ENCODE data around the gene HES4. TPM values are rescaled to one million over a fixed set of nuclear protein-coding genes. Genes with fewer than 3 reads are reported as not detected.

The HES4 gene
- total and polyA plus RNA-seq, 2 of the 13 experiments (the other 11 are each of a cell fraction or from before 2014, with no cell fraction given): 8.8 to 10.6 TPM

DNA sequence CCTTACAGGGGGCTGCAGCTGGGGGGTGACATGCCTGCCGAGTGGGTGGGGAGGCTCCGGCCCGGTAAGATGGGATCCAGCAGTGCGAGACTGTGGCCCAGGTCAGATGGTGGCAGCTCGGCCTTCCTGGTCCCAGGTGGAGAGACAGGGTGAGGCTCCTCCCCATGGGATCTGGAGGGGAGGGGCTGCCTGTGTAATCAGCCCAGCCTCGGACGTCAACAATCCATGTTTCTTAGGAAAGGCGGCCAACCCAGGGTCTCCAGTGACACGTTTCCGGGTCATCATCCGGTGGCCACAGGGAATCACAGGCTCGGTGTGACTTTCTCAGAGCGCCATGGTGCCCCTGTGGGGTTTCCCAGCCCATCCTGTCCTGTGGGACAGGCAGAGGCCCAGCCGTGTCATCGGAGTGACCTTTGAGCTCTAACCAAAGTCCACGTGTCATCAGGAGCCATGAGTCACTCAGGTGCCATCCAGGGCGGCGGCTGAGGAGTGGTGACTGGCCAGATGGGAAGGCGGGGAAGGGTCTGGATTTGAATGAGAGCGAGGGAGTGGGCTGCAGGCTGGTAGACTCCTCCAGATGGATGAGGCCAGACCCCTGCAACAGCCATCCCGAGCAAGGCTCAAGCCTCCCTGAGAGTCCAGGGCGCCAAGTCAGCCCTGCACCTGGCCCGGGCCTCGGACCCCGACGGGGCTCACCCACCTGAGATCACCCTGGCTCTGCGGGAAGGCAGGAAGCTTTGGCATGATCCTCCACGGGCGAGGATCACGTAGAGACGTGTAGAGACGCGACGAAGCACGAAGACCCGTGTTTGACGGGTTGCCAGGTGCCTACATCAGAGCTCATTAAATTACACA, 6.6 kb upstream of the HES4 start (continued):
- TF ChIP-seq, protein P1, sequence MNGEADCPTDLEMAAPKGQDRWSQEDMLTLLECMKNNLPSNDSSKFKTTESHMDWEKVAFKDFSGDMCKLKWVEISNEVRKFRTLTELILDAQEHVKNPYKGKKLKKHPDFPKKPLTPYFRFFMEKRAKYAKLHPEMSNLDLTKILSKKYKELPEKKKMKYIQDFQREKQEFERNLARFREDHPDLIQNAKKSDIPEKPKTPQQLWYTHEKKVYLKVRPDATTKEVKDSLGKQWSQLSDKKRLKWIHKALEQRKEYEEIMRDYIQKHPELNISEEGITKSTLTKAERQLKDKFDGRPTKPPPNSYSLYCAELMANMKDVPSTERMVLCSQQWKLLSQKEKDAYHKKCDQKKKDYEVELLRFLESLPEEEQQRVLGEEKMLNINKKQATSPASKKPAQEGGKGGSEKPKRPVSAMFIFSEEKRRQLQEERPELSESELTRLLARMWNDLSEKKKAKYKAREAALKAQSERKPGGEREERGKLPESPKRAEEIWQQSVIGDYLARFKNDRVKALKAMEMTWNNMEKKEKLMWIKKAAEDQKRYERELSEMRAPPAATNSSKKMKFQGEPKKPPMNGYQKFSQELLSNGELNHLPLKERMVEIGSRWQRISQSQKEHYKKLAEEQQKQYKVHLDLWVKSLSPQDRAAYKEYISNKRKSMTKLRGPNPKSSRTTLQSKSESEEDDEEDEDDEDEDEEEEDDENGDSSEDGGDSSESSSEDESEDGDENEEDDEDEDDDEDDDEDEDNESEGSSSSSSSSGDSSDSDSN (CRISPR knock-in tag; IDR thresholded peaks at IDR 0.05): peak; percentile 75
- TF ChIP-seq ZBTB39 (CRISPR knock-in tag; IDR thresholded peaks at IDR 0.05) (no peak), HDAC2 (CRISPR knock-in tag; IDR thresholded peaks at IDR 0.05) (peak; percentile 93), ZNF775 (CRISPR knock-in tag; IDR thresholded peaks at IDR 0.05; ENCODE audit: borderline replicate concordance) (no peak), FOXA1 (IDR thresholded peaks at IDR 0.05) (no peak), FOXA1 (CRISPR knock-in tag; IDR thresholded peaks at IDR 0.05) (peak; percentile 55; the same call in 1 of the 2 replicates), ZNF230 (CRISPR knock-in tag; IDR thresholded peaks at IDR 0.05) (peak; percentile 50; the same call in 1 of the 2 replicates), YEATS4 (CRISPR knock-in tag; IDR thresholded peaks at IDR 0.05; ENCODE audit: borderline replicate concordance) (peak; percentile 95), ZNF605 (CRISPR knock-in tag; IDR thresholded peaks at IDR 0.05) (peak; percentile 88), ZNF296 (CRISPR knock-in tag; conservative IDR thresholded peaks at IDR 0.05) (peak; percentile 93; the same call in 1 of the 2 replicates), ZNF749 (CRISPR knock-in tag; IDR thresholded peaks at IDR 0.05; ENCODE audit: borderline replicate concordance) (no peak), MYNN (CRISPR knock-in tag; IDR thresholded peaks at IDR 0.05; ENCODE audit: low read depth) (no peak), SAP130 (CRISPR knock-in tag; IDR thresholded peaks at IDR 0.05; ENCODE audit: low read depth) (peak; percentile 99), ZNF644 (CRISPR knock-in tag; IDR thresholded peaks at IDR 0.05; ENCODE audit: low read depth) (peak; percentile 90), NCOA1 (CRISPR knock-in tag; IDR thresholded peaks at IDR 0.05) (0 out of 2 replicates have a peak, but pooled peaks have one; percentile 59), GMEB1 (CRISPR knock-in tag; IDR thresholded peaks at IDR 0.05; ENCODE audit: borderline replicate concordance) (peak; percentile 61; the same call in 1 of the 2 replicates), MTA1 (CRISPR knock-in tag; IDR thresholded peaks at IDR 0.05; ENCODE audit: borderline replicate concordance) (peak; percentile 99), SOX5 (CRISPR knock-in tag; IDR thresholded peaks at IDR 0.05; ENCODE audit: borderline replicate concordance) (peak; percentile 66; the same call in 1 of the 2 replicates), NR2C2 (CRISPR knock-in tag; IDR thresholded peaks at IDR 0.05; ENCODE audit: borderline replicate concordance) (peak; percentile 96), KMT2A (CRISPR knock-in tag; IDR thresholded peaks at IDR 0.05) (0 out of 2 replicates have a peak, but pooled peaks have one; percentile 33)
- TF ChIP-seq, protein P2, sequence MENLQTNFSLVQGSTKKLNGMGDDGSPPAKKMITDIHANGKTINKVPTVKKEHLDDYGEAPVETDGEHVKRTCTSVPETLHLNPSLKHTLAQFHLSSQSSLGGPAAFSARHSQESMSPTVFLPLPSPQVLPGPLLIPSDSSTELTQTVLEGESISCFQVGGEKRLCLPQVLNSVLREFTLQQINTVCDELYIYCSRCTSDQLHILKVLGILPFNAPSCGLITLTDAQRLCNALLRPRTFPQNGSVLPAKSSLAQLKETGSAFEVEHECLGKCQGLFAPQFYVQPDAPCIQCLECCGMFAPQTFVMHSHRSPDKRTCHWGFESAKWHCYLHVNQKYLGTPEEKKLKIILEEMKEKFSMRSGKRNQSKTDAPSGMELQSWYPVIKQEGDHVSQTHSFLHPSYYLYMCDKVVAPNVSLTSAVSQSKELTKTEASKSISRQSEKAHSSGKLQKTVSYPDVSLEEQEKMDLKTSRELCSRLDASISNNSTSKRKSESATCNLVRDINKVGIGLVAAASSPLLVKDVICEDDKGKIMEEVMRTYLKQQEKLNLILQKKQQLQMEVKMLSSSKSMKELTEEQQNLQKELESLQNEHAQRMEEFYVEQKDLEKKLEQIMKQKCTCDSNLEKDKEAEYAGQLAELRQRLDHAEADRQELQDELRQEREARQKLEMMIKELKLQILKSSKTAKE (CRISPR knock-in tag; IDR thresholded peaks at IDR 0.05; ENCODE audit: borderline replicate concordance): peak; percentile 85

All from HepG2 (cell line).